Measurements from ENCODE around the gene PKP4.

DNA sequence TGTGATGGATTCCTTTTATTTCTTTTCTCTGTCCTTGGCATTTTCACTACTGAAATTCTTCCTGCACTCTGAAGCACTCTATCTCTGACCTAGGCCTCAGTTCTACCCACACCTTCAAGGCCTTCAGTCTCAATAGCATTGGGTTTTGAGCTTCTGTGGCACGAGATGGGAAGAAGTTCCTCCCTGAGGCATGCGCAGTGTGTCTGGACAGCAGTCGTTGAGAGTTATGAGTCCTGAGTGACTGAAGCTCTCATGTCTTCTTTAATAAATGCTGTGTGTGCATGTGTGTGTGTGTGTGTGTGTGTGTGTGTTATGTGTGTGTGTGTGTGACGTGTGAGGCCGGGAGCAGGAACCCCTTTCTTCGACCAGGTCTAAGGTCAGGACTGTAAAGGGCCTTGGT, 242.6 kb downstream of the PKP4 start:
- TF ChIP-seq SIN3A (IDR thresholded peaks at IDR 0.05; ENCODE audit: borderline replicate concordance, insufficient read depth, low read length), result no peak
- no peak for TF ChIP-seq POLR2AphosphoS5 (IDR thresholded peaks at IDR 0.05; ENCODE audit: low read depth, low read length)
- TF ChIP-seq TAF1 (IDR thresholded peaks at IDR 0.05; ENCODE audit: borderline replicate concordance, insufficient read depth, low read length), result no peak
